ENCODE measurements around the gene KIF21A.

Gene KIF21A

DNA sequence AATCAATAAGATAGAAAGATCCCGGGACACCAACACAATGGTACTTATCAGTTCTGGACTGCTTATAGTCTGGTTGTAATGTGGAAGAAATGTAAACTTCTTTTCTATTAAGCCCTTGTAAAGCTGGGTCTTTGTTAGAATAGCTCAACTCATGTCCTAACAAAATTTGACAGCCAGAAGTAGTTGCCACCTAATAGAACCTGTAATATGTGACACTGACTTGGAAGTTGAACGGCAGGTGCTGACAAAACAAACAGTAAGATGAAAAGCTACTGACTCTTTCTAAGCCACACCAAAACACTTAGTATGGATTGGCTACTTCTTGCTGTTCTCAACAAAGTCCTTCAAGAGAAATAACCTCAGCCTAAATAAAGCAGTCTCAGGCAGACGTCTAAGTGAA, 56.6 kb downstream of the KIF21A start:
- DNase-seq (ENCODE audit: low read depth in 2 of 2) = no peak

DNA sequence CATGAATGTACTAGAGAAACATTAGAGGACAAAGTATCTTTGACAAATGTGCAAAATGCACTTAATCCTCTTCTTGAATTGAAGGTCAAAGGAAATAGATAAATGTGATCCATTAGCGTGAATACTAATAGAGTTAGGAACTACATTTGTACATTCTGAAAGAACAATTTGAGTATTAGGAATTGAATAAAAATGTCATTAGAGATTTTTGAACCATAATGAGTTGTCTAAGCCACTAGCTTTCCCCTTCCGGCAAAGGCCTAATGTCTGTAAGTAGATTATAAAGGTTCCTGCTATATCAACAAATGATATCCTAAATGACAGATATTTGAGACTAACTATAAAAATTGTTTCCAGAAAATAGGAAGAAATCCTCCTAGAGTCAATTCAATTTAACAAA, 59.8 kb downstream of the KIF21A start:
- no peak for DNase-seq (ENCODE audit: low read depth in 2 of 2)

DNA sequence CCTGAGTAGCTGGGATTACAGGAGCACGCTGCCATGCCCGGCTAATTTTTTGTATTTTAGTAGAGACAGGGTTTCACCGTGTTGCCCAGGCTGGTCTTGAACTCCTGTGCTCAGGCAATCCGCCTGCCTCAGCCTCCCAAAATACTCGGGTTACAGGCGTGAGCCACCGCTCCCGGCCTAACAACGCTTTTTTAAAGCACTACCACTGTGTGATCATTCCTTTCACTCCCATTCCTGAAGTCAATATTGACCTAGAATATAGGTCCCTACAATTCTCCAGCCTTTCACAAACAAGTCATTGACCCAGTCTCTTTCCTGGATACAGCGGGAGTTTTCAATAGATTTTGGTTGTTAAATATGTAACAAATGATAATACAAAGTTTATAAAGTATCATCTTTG, 62.8 kb downstream of the KIF21A start:
- DNase-seq (ENCODE audit: low read depth in 2 of 2) = no peak

DNA sequence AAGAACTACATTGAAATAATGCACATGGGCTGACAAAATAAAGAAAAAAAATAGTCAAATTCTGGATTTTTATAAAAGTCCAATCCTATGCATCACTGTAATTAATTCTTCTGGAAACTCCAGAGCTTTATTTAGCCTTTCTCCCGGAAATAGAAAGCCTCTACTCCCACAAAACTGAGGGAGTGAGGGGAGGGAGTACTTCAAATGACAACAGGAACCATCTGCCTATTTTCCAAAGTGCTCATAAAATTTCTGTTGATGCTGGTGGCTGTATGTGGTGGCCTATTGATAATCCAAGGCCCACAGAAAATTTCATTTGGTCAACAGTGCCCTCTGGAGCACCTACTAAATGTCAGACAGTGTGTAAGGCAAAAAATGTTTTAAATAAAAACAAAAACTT, 64.6 kb downstream of the KIF21A start:
- no peak for DNase-seq (ENCODE audit: low read depth in 2 of 2)

DNA sequence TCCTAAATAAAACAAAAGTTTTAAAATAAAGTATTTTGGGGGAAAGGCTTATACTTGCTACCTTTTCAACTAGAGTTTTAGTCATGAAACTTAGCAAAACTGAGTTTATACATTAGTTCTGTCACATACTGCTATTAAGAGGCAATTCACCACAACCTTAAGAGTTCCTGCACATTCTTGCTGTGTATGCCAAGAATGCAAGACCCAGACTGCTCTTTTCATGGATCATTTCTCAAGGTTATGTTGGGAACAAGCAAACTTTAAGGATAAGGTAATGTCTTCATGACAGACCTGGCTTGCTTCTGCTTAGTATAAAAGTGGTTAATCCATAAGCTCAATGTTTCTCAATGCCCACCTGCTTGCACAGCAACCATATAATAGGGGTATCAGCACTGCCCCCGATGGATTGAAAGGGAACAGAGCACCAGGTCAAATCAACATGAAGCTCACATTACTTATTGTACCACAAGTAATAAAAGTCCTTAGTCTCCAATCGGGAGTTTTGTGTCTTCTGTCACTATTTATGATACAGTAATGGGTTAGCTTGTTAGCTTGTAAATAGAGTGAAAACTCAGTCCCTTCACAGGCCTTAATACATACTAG, 67.6 kb downstream of the KIF21A start:
- no peak for DNase-seq (ENCODE audit: low read depth in 2 of 2)

DNA sequence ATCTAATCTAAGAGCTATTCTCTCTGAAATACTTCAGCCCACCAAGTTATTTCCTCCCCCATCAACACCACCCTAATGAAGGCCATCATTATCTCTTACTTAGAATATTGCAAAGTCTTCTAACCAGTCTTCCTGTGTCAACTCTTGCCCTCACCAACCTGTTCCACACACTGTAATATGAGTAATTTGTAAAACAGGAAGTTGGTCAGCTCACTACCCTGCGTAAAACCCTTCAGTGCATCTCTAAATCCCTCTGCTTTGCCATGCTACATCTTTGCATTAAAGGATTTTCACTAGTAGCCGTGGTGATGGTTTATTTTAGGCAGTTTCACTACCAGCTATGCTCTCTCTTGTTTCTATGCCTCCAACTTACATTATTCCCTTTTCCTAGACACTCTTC, 70.0 kb downstream of the KIF21A start:
- no peak for DNase-seq (ENCODE audit: low read depth in 2 of 2)

DNA sequence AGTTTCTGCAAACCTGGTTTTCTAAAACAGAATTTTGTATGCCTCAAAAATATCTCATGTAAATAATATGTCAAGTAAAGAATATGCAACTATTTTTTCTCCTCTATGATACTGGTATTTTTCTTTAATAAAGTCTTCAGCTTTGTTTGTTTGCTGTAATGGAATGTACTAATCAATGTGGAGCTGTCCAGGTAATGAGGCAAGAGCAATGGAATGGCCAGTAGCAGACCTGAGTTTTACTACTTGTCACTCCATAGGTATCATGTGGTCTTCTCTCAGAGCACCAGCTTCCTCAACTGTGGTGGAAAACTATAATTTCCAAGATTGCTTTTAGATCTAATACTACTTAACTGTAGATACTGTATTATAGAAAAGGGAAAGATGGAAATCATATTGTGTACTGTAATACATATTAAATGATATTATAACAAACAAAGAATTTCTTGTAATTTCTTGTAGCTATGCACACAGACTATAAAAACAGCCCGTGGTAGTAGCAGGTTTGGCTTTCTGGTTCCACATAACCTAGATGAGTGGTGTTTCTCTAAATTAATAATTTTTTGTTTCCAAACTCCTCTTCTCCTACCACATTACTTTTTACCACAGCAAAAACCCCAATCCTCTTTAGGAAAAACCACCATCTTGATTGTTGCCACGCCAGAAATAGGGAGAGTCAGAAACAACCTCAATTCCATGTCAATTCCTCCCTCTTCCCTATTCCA, 70.6 kb downstream of the KIF21A start:
- no peak for DNase-seq (ENCODE audit: low read depth in 2 of 2)

DNA sequence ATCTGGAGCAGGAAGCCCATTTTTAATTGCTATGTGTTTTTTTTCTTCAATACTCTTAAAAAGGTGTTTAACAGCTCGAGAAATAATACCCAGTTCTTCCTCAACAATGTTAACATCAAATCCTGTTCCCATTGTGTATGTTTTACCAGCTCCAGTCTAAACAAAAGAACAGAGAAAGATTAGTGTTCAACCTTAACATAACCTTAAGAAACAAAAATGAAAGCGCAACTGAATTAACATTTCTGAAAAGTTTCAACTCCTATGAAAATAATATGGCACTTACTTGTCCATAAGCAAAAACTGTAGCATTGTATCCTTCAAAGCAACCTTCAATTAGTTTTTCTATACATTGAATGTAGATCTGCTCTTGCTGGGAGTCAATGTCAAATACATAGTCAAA, 73.2 kb downstream of the KIF21A start:
- no peak for DNase-seq (ENCODE audit: low read depth in 2 of 2)

DNA sequence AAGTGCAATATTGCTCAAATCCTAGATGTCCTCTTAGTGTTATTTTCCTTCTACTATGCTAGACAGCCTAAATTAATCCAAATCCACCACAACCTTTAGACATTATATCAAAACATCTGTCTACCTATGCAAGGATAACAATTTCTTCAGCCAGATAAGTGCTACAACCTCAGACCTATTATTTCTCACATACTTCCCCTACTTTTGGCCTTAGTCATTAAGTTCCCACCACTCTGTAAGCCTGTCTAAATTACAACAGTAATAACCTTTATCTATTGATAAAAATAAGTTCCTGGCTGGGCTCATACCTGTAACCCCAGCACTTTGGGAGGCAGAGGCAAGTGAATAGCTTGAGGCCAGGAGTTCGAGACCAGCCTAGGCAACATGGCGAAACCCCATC, 74.0 kb downstream of the KIF21A start:
- no peak for DNase-seq (ENCODE audit: low read depth in 2 of 2)

DNA sequence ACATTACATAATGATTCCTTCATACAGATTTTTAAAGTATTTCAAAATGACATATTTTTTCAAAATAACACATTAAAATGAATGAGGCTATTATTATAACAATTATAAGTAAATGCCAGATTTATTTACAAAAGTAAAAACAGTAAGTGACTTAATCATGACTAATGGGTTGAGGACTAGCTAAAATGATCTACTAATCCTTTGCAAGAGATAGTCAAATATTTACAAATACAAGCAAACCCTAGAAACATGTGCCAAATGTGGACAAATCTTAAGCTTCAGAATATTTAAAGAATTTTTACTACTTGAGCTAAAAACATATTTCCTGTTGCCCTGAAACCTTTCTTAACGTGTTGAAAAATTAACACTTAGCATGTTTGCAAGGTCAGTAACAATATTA, 74.8 kb downstream of the KIF21A start:
- DNase-seq (ENCODE audit: low read depth in 2 of 2) = no peak

DNA sequence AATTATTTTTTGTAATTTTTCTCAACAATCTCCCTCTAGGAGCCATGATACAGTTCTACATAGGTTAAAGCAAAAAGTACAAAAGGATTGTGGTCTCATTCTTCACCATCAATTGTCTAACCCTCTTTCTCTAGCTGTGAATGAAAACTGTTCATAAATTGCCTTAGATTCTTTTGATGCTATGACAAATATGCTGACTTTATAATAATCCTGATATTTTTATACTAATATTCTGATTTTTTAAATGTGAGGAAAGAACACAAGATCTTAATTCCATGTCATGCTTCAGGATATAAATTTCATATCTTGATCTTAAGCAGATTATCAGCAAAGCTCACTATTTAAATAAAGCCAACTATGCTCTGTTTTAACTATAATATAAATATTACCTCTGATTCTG, 75.4 kb downstream of the KIF21A start:
- no peak for DNase-seq (ENCODE audit: low read depth in 2 of 2)

DNA sequence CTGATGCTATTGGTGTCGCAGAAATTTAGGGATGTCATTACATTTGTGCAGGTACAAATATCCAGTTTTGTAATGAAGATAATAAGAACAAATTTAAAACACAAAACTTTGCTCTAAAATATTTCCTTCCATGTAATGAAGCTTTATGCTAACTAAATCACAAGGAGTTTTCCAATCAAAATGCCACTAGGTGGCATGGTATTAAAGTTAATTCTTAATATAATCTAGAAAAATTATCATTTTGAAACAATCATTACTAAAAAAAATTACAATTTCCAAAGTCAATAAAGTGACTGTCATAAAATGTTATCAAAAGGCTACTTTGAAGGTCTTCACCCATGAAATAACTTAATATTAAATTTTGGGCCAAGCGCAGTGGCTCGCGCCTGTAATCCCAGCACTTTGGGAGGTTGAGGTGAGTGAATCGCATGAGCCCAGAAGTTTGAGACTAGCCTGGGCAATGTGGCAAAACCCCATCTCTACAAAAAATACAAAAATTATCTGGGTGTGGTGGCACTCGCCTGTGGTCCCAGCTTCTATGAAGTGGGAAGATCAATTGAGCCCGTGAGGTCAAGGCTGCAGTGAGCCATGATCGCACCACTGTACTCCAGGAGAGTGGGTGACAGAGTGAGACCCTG, 77.4 kb downstream of the KIF21A start:
- no peak for DNase-seq (ENCODE audit: low read depth in 2 of 2)

DNA sequence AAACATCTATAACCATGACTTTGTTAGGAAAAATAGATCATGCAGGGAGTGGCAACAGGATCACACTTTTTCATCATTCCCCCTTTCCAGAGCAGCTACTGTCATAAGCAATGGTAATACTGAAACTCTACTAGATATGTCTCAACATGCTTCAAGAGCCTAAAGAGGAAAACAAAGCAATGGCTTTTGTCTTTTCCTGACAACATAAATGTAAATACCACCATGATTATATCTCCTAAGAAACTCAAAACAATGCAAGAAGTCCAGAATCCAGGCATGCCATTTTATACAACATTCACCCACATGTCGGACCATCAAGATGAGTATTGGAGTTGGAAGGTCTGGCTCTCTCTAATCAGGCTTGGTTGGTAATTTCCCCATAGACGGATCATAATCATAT, 78.7 kb downstream of the KIF21A start:
- no peak for DNase-seq (ENCODE audit: low read depth in 2 of 2)

DNA sequence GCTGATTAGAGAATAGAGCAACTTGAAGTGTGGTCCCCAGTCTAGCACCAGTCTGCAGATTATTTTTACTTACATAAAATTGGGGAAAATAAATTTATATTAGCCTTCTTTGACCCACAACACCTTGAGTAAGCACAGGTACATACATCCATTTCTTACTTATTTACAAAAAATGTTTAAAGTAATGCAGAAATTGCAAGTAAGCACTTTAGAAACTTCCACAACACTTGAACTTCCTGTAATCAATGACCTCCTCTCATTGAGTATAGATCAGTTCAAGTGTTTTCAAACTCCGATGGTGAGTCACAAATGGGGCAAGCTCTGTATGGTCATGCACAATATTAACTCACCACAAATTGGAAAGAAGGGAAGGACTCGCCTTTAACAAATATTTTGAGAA, 83.3 kb downstream of the KIF21A start:
- no peak for DNase-seq (ENCODE audit: low read depth in 2 of 2)

DNA sequence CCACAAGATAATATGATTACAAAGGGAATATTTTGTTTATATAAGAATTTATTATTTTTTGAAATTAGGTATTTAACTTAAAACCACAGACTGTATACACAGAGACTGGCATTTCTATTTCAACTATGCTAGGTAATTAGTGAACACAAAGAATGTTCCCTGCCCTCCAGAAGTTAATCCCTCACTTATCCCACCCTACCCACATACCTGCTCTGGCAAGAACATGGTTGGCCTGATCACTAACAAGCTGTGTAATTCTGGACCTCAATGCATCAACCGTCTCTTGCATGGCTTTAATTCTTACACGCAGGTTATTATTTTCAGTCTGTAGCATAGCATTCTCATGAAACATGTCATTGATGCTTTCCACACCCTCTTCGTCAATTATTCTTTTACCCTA, 85.9 kb downstream of the KIF21A start:
- DNase-seq (ENCODE audit: low read depth in 2 of 2) = no peak

DNA sequence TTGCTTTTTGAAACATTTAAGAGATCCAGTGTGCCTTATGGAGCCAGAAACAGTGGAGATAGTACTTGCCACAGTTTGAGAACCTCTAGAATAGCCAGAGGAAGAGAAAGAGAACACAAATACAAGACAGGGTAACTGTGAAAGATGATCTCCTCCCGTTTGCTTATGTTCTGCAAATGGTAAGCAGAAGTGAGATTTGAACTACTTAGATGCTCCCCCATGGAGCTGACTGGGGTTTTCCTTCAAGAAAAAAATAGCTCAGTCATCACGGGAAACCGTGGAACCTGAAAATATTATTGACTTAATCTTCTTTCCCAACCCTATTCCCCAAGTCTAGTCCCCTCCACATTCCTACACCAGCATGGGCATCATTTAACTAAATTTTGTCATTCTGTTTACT, 87.1 kb downstream of the KIF21A start:
- DNase-seq (ENCODE audit: low read depth in 2 of 2) = no peak

DNA sequence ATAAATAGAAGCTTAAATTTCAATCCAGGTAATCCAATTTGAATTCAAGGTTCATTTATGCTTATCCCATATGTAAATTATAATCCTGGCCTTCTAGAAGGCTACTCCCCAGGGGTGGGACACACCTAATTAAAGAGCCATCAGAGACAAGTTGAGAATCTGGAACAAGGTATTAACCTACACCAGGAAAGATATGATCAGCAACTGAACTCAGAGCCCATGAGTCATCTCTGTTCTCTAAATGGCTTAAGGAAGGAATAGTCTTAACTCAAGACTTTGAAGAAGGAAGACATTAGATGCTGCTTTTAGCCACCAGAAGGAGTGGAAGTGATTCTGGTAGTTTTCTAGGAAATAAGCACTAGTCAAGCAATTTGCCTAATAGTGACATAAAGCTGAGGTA, 88.0 kb downstream of the KIF21A start:
- DNase-seq (ENCODE audit: low read depth in 2 of 2) = no peak

DNA sequence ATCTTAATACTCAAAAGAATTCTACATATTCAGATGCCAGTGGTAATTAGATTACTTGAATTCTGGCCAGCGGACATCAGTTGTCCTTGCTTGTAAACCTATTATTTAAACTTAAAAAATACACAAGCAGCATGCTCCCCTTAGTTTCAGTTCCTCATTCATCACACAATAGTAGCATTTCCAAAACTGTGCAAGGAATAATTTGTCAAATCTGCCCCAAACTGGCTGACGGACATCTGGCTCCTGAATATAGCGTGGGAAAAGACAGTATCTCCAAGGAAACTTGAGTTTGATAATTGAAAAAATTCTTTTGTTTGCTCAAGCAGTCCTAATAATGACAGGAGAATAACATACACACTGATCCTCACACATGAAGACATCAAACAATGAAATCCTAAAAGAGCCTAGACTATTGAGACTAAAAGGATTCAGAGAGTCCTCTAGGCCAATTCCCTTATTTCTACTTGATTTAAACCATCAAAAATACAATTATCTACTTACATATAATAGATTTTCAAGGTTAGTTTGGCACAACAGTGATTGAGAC, 90.4 kb downstream of the KIF21A start:
- no peak for DNase-seq (ENCODE audit: low read depth in 2 of 2)

DNA sequence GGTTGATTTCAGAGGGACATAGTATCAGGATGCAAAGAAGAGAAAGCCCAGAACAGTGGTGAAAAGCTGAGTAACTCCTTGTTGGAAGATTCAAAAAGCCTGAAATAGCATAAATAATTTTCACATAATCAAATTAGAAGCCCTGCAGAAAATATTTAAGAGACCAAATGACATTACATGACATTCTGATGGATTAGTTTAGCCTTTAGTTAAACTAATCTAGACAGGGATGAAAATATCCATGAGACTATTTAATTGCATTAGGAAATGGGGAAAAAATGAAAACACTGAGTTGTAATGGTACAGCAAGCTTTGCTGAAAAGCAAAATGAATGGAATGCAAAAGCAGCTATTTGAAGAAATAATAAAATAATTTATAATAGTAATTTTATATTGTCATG, 91.8 kb downstream of the KIF21A start:
- no peak for DNase-seq (ENCODE audit: low read depth in 2 of 2)

DNA sequence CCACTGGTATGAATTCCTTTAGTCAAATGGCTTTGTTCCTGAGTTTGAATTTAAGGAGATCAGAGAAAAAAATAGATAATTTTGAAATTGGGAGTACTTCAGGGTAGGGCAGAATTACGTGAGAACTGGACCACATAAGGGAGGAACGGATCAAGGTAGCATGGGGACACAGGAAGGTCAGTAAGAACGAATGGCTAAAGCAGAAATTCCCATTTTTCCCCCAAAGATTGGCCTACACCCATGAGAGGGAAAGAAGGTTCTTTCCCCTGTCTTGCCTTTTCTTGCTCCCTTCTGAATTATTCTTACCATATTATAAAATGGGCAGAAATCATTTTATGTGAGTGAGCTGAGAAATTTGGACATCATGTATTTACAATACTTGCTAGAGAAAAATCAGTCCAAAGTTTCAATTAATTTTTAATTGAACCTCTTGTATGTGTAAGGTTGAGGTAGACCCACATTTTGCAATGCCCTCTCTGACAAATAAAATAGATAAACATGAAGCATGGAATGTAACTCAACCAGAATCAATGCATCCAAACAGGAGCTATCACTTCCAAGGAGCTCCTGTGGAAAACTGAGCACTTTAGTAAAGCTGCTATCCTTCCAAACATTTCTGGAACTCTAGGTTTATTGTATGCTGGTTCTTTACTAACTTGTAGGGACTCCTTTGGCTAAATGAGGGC, 93.8 kb downstream of the KIF21A start:
- DNase-seq (ENCODE audit: low read depth in 2 of 2) = no peak

DNA sequence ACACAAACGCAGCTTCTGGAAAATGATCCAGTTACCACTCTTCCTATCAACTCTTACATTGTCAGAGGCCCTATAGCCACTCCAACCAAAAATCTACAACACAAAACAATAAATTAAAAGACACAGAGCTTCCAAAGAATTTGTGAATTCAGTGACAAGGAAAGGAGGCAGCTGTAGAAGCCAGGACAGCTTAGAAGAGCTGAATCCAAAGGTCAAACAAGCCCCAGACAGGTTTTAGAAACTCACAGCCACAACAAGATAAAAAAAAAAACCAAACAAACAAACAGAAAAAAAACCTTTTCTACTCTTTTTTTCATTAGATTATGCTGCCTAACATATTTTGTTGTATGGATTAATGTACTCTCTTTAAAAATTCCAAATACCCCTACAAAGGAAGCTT, 94.4 kb downstream of the KIF21A start:
- no peak for DNase-seq (ENCODE audit: low read depth in 2 of 2)

DNA sequence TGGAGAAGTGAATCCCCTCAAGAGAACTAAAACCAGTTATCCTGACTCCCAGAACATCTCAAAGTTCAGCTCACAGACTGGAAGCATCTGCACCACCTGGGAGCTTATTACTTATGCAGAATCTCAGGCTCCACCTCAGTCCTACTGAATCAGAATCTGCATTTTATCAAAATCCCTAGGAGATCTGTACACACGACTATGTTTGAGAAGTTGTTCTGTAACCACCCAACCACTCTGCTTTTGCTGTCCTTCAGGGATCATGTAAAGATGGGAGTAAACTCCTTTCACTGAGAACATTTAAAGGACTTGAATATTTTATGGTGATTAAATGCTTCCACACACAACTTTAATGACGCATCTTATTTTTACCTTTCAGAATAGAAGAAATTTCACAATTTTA, 98.0 kb downstream of the KIF21A start:
- no peak for DNase-seq (ENCODE audit: low read depth in 2 of 2)

DNA sequence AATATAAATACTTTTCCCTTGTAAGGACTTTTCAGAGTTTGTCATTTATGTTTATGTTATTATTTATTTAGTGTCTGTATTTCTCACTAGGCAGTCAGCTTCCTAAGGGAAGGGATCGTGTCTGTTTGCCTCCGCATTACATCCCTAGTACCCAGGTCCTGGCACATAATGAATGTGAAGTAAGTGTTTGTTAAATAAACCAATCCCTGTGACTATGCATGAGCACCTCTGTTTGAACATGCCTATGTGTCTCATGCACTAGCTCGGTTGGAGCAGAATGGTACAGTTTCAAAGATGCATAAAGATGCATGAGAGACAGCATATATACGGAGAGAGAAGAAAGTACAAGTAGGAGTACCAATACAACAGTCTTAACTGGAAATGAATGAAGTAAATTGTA, 99.3 kb downstream of the KIF21A start:
- no peak for DNase-seq (ENCODE audit: low read depth in 2 of 2)
